RPMI7951 (cell line): ENCODE data around the gene SVOP. TPM values are rescaled to one million over a fixed set of nuclear protein-coding genes. Genes with fewer than 3 reads are reported as not detected.

Experiments
- DNase-seq: peaks from one replicate; pipeline ENCODE4 v3.0.0-alpha.2; 2012; ENCODE audit warnings: low read depth
- total RNA-seq: library from RNA; depleted of rRNA; stranded (reverse); fragments of >200 nt; shearing (Covaris generic); gene quantifications from 2 replicates; pipeline ENCODE4 v1.2.3, GENCODE V29; 2014

Gene SVOP
- total RNA-seq, 1 experiment from 2014 or later = under 0.01 TPM

GRCh38 chr12:108935159-108935763 lies 85.6 kb downstream of the SVOP start:
- DNase-seq = no peak

GRCh38 chr12:108933949-108934348 lies 86.9 kb downstream of the SVOP start:
- DNase-seq = peak; percentile 16

GRCh38 chr12:108930756-108931155 lies 90.1 kb downstream of the SVOP start:
- DNase-seq = no peak

GRCh38 chr12:108930155-108930554 lies 90.7 kb downstream of the SVOP start:
- no peak for DNase-seq

GRCh38 chr12:108928695-108929094 lies 92.2 kb downstream of the SVOP start:
- DNase-seq = no peak

GRCh38 chr12:108922918-108923317 lies 98.0 kb downstream of the SVOP start:
- DNase-seq = no peak

GRCh38 chr12:108921946-108922345 lies 98.9 kb downstream of the SVOP start:
- no peak for DNase-seq

GRCh38 chr12:108918960-108919642 lies 101.8 kb downstream of the SVOP start:
- DNase-seq = no peak

GRCh38 chr12:108918206-108918605 lies 102.7 kb downstream of the SVOP start:
- no peak for DNase-seq

- no peak for DNase-seq
Measured at GRCh38 chr12:108916336-108916735, 104.5 kb downstream of the SVOP start.

GRCh38 chr12:108915632-108916133 lies 105.2 kb downstream of the SVOP start:
- no peak for DNase-seq

GRCh38 chr12:108914121-108914531 lies 106.7 kb downstream of the SVOP start:
- peak; percentile 35 for DNase-seq

- no peak for DNase-seq
Measured at GRCh38 chr12:108912361-108912760, 108.5 kb downstream of the SVOP start.

GRCh38 chr12:108911915-108912314 lies 109.0 kb downstream of the SVOP start:
- DNase-seq = no peak

GRCh38 chr12:108910336-108910735 lies 110.5 kb downstream of the SVOP start:
- no peak for DNase-seq

- no peak for DNase-seq
Measured at GRCh38 chr12:108907839-108908351, 113.0 kb downstream of the SVOP start.

- no peak for DNase-seq
Measured at GRCh38 chr12:108906971-108907370, 113.9 kb downstream of the SVOP start.

GRCh38 chr12:108905725-108906124 lies 115.1 kb downstream of the SVOP start:
- no peak for DNase-seq

GRCh38 chr12:108899145-108899544 lies 121.7 kb downstream of the SVOP start:
- no peak for DNase-seq

GRCh38 chr12:108896817-108897216 lies 124.1 kb downstream of the SVOP start:
- DNase-seq = no peak

- no peak for DNase-seq
Measured at GRCh38 chr12:108896336-108896735, 124.5 kb downstream of the SVOP start.

GRCh38 chr12:108895220-108895802 lies 125.6 kb downstream of the SVOP start:
- DNase-seq = no peak

GRCh38 chr12:108890208-108890607 lies 130.7 kb downstream of the SVOP start:
- DNase-seq = peak; percentile 9
